IPS-18c (cell line): ENCODE measurements around the gene FMO2.

Experiments used
- H3K4me3 ChIP-seq: 2 replicates; pipeline ENCODE4 v1.7.0; 2013; ENCODE audit warnings: low read depth, mild to moderate bottlenecking, low read length, moderate library complexity; ENCODE audit not compliant: insufficient read depth
- H3K9me3 ChIP-seq: one replicate; pipeline ENCODE4 v1.6.1; 2013; ENCODE audit warnings: mild to moderate bottlenecking, low read length, moderate library complexity; ENCODE audit not compliant: control insufficient read depth, insufficient read depth

The FMO2 gene

GRCh38 chr1:171166361-171166760, 18.7 kb upstream of the FMO2 start:
- Histone ChIP-seq H3K4me3 (no peak overlapping the region), H3K9me3 (no peaks in the 10 kb centered on the region)

- no peak overlapping the region for H3K4me3 ChIP-seq
- H3K9me3 ChIP-seq, result no peaks in the 10 kb centered on the region
These were observed 17.3 kb upstream of the FMO2 start for GRCh38 chr1:171167785-171168184.

GRCh38 chr1:171172471-171172870, 12.6 kb upstream of the FMO2 start:
- no peak overlapping the region for H3K4me3 ChIP-seq

GRCh38 chr1:171173069-171173468, 12.0 kb upstream of the FMO2 start:
- Histone ChIP-seq H3K4me3 (no peak overlapping the region), H3K9me3 (no peaks in the 10 kb centered on the region)

More at GRCh38 chr1:171172471-171172870, 12.6 kb upstream of the FMO2 start:
- H3K9me3 ChIP-seq, result no peaks in the 10 kb centered on the region

- Histone ChIP-seq H3K9me3 (no peaks in the 10 kb centered on the region), H3K4me3 (no peak overlapping the region)
These were observed 10.4 kb upstream of the FMO2 start for GRCh38 chr1:171174560-171175294.

- no peak overlapping the region for H3K4me3 ChIP-seq
- H3K9me3 ChIP-seq, result no peaks in the 10 kb centered on the region
These were observed 7.8 kb upstream of the FMO2 start for GRCh38 chr1:171177261-171177660.

GRCh38 chr1:171179318-171180227, 5.5 kb upstream of the FMO2 start:
- Histone ChIP-seq H3K9me3 (no peaks in the 10 kb centered on the region), H3K4me3 (no peak overlapping the region)

GRCh38 chr1:171180670-171181069, 4.4 kb upstream of the FMO2 start:
- no peak overlapping the region for H3K4me3 ChIP-seq

GRCh38 chr1:171188388-171189266, 3.5 kb downstream of the FMO2 start:
- no peaks in the 10 kb centered on the region for H3K9me3 ChIP-seq
- H3K4me3 ChIP-seq, result no peak overlapping the region

More at GRCh38 chr1:171180670-171181069, 4.4 kb upstream of the FMO2 start:
- no peaks in the 10 kb centered on the region for H3K9me3 ChIP-seq

GRCh38 chr1:171191992-171192391, 6.9 kb downstream of the FMO2 start:
- no peaks in the 10 kb centered on the region for H3K9me3 ChIP-seq
- H3K4me3 ChIP-seq, result no peak overlapping the region

- Histone ChIP-seq H3K9me3 (no peaks in the 10 kb centered on the region), H3K4me3 (no peak overlapping the region)
These were observed 10.7 kb downstream of the FMO2 start for GRCh38 chr1:171195767-171196166.

- H3K9me3 ChIP-seq, result no peaks in the 10 kb centered on the region
- no peak overlapping the region for H3K4me3 ChIP-seq
These were observed 11.3 kb downstream of the FMO2 start for GRCh38 chr1:171196351-171196750.

GRCh38 chr1:171198081-171198480, 13.0 kb downstream of the FMO2 start:
- no peaks in the 10 kb centered on the region for H3K9me3 ChIP-seq
- no peak overlapping the region for H3K4me3 ChIP-seq

- Histone ChIP-seq H3K9me3 (no peaks in the 10 kb centered on the region), H3K4me3 (no peak overlapping the region)
These were observed 19.2 kb downstream of the FMO2 start for GRCh38 chr1:171204296-171204695.

GRCh38 chr1:171206204-171206977, 21.3 kb downstream of the FMO2 start:
- no peaks in the 10 kb centered on the region for H3K9me3 ChIP-seq
- H3K4me3 ChIP-seq, result no peak overlapping the region

- H3K9me3 ChIP-seq, result no peaks in the 10 kb centered on the region
These were observed 21.9 kb downstream of the FMO2 start for GRCh38 chr1:171206978-171207355.

GRCh38 chr1:171207377-171207776, 22.3 kb downstream of the FMO2 start:
- Histone ChIP-seq H3K9me3 (no peaks in the 10 kb centered on the region), H3K4me3 (no peak overlapping the region)

More at GRCh38 chr1:171206978-171207355, 21.9 kb downstream of the FMO2 start:
- H3K4me3 ChIP-seq, result no peak overlapping the region
